GM19238 (cell line): Measurements from ENCODE around the gene RASA3.

Experiments used
- DNase-seq: peaks from one replicate; pipeline ENCODE4 v3.0.0; 2011; ENCODE audit warnings: low spot score; ENCODE audit not compliant: insufficient read length

Gene RASA3

DNA sequence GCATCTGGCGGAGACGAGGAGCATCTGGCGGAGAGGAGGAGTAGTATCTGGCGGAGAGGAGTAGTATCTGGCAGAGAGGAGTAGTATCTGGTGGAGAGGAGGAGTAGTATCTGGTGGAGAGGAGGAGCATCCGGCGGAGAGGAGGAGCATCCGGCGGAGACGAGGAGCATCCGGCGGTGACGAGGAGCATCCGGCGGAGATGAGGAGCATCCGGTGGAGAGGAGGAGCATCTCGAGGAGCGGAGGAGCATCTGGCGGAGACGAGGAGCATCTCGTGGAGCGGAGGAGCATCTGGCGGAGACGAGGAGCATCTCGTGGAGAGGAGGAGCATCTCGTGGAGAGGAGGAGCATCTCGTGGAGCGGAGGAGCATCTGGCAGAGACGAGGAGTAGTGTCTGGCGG is 177.2 kb downstream of the RASA3 start:
- DNase-seq = no peak

DNA sequence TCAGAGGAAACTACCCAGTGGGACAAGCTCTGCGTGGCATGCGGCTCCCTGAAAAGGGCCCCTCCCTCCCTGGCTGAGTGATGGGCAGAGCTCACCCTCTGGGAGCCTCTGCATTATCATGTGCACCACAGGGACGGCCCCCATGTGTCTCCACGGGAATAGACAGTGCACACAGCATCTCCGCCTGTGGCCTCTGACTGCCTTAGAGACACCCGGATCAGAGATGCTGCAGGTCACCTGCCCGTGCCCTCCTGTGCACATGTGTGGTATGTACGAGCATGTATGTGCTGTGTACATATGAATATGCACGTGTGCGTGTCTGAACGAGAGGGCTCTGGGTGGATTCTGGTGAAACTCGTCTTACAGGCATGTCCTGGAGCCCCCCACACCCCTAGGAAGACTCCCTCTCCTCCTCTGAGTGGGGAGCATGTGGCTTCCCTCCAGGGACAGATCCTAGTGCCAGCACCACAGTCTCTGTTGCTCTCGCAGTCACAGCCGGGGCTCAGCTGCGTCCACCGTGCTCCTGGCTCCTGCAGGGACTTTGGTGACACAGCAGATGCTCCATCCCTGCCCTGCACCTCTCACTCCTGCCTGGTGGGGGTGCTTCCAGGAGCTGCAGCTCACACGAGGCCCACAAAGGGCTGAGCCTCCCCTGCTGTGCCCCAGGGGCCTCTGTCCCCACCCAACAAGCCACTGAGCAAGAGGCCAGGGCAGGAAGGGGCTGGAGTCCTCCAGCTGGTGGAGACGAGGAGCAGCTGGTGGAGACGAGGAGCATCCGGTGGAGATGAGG is 178.2 kb downstream of the RASA3 start:
- DNase-seq = no peak

DNA sequence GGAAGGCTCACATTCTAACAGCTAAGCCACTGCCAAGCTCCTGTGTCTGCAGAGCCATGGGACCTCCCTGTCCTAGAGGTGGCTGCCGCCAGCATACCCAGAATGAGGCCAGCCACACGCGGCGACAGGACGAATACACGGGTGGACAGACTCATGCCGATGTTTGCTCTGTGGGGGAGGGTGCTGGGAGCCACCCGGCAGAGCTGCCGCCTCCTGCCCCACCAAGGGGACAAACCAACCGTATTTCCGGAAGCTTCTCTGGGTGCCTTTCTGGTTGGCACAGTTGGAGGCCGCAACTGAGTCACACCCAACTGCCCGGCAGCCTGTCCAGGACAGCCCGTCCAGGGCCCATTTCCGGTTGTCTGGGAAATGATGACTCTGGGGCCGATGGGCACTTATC is 178.9 kb downstream of the RASA3 start:
- no peak for DNase-seq

DNA sequence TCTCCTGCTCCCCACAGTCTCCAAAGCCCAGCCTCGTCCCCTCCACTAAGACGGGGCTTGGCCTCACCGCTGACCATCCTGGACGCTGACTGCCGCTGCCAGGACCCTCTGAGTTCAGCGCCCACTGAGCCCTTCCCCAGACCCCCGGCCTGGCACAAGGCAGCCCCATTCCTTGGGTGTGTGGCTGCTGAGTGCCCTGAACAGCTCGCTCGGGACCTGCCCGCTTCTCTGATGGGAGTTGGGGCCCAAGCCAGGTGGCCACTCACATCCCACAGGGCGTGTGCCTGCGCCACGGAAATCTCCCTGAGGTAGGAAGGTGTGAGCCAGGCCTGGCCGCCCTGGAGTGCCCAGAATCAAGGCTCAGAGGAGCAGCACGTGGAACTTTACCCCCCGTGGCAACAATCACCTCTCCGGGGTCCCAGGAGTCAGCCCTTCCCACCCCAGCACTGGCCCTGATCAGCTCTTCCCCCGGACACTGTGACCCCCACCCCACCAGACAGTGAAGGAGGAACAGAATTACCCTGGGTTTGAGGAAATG is 179.4 kb downstream of the RASA3 start:
- no peak for DNase-seq

DNA sequence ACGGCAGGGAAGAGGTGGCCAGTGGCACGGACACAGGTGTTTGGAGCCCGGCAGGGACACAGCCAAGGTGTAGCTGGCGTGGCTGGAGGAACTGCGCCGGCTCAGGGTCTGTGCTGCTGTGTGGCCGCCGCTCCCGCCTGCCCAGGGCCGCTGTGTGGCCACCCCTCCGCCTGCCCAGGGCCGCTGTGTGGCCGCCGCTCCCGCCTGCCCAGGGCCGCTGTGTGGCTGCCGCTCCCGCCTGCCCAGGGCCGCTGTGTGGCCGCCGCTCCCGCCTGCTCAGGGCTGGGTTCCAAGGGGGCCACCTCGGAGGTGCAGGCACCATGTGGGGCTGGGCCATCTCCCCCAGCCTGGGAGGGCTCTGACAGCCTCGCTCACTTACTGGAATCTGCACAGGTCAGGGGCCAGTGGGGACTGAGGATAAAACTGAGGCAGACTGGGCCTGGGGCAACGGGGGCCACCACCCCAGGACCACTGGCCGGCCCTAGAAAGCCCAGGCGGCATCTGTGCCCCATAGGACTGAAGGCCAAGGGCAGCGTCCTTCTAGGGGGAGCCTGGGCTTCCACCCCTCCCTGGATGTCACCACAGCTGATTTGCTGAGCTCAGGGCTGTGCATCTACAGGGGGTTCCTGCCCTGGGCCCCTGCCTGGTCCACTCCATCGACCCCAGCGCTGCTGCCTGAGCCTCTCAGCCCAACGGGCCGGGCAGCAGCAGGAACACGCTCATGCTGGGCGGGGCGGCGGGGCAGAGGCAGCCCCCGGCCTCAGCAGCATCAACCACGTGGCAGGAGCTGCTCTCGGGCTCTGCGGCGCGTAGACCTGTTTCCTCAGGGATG is 180.1 kb downstream of the RASA3 start:
- DNase-seq = no peak

DNA sequence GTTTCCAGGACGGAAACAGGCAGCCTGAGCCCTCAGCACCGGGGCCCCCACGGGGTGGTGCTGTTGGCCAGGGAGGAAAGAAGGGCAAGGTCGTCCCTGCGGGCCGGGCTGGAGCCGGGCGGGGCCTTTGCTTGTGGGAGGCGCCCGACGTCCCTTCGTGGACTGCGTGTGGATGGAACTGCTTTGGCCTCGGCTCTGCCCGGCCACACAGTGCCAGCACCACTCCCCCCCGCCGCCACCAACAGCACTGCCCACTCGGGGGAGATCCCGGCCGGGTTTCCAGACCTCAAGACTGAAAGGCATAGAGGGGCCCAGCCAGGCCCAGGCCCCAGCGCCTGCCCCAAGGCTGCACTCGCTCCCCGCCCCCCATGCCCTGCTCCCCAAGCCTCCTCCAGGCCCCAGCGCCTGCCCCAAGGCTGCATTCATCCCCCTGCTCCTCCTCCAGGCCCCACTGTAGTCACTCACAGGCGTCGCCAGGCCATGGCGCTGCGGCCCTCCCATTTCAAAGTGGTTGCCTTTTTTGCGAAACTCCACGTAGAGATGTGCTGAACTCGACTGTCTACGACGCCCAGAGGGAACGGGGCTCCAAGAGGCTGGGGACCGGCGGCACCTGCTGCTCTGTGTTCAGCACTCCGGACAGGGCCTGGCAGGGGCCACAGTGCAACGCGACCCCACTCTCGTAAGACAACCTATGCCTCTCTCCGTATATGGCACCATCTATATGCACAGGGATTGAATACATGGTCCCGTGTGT is 181.0 kb downstream of the RASA3 start:
- peak; percentile 76 for DNase-seq

DNA sequence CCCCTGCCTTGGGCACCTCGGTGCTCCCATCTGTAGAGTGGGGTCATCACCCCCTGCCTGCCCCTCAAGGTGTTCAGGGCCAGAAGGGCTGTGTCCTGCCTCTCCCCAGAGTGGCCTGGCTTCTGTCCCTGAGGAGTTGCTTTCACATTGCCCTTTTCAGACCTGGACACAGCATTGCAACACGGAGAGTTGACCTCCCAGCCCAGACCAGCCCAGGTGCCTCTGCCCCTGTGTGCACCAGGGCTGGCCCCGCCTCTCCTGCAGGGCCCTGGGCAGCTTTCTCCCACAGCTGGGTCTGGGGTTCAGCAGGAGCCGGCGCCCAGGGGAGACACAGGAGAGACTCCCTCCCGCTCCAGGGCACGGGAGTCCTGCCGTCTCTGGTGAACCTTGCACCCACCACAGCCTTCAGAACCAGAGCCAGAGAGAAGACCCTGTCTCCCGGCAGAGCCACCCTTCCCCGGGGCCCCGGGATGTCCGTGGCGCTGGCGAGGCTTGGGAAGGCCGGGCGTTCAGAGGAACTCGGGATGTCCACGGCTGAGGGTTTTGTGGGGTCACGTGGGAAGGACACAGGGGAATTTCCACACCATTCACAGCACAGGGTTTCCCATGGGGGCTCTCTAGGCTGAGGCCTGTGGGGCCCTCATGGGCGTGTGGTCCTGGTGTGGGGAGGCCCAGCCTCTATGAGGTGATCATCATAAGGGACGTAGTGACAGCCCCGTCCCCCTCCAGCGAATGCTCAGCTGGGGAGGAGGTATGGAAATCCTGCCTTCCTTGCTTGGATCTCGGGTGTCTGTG is 181.8 kb downstream of the RASA3 start:
- DNase-seq = no peak

DNA sequence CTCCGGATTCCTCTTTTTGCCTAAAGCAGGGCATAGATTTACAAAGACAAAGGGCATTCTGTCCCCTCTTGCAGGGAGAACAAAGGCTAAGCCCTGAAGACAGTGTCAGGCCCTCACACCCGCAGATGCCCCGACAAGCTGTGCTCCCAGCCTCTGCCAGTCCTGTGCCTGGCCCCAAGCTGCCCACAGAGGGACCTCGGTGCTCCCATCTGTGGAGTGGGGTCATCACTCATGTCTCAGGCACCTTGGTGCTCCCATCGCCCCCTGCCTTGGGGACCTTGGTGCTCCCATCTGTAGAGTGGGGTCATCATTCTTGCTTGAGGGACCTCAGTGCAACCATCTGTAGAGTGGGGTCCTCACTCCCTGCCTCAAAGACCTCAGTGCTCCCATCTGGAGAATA is 182.9 kb downstream of the RASA3 start:
- no peak for DNase-seq

DNA sequence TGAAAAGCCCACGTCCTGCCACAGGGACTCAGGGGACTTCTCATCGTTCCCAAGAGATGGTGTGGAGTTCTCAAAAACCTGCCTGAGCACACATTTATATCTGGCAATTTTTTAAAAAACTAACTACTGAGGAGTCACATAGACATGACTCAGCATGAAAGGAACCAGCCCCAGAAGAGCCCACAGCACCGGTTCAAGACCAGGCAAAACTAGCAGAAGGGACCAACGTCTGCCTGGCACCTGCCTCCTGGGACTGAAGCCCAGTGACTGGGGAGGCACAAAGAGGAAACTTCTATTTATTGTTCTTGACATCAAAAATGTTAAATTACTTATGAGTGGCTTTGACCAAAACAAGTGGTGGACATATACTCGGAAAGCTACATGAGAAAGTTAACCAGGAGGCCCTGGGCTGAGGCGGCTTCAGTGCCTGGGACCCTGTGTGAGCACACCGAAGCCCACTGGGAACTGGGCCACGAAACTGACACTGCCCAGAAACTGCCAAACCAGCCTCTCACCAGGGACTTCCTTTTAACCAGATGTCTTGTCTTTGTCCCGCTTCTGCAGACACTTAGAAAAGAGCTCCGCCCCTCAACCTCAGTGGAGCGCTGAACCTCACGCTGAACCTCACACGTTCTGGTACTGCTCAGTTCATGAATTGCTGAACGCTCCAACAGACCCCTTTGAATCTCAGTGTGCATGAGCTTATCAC is 184.2 kb downstream of the RASA3 start:
- DNase-seq = no peak

DNA sequence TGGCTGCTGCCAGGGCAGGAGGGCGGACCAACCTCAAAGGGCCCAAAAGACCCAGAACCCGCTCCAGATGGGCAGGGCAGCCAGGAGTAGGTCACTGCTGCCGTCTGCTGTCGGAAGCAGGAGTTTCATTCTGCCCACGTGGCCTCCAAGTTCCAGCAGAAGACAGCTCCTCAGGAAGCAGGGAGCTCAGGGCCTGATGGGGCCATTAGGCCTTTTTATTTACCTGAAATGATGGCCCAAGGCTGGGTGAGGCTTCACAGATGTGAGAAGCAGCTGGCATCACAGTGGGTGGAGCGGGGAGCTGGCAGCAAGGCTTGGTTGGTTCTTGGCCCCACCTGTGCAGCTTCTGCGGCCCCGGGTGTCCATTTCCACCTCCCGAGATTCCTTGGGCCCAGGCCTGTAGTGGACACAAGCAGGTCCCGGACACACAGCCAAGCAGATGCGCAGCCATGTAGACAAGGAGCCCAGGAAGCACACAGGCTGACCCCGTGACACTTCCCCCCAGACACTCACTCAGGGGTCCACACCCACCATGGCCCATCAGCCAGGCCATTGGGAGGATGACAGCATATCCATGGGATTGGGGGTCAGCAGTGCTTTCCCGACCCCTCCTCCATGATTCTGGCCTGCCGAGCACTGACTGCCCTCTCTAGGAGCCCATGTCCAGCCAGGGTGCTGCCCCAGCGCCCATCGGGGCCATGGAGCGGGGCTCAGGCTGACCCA is 185.0 kb downstream of the RASA3 start:
- no peak for DNase-seq

DNA sequence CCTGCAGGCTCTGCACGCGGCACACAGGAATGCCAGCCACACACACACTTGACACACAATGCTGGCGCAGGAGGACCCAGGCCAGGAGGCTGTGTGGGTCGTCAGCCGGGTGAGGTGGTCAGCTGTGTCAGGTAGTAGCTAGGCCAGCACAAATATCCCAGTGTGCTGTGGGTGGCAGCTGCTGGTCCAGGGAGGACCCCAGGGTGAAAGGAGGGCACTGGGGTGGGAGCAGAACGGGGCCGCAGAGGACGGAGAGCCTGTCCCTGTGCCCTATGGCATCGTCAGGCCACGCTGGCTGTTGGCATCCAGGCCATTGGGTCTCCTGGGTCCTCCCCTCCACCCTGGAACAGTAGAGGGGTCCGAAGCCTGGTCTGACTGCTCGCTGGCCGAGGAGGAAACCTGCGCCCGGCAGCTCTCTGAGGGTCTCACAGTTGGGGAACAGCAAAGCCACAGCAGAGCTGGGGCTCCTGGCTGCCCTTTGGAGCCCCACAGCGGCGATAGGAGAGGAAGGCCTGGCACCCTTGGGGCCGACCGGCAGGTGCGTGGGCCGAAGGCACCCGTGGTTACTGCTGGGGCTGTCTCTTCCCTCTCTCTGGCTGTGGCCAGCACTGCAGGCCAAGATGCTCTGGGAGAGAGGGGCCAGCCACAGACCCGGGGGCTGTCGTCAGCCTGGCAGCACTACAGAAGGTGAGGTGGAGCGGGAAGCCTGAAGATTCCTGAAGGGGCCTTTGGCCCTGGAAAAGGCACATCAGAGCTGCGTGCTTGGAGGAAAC is 185.8 kb downstream of the RASA3 start:
- no peak for DNase-seq

DNA sequence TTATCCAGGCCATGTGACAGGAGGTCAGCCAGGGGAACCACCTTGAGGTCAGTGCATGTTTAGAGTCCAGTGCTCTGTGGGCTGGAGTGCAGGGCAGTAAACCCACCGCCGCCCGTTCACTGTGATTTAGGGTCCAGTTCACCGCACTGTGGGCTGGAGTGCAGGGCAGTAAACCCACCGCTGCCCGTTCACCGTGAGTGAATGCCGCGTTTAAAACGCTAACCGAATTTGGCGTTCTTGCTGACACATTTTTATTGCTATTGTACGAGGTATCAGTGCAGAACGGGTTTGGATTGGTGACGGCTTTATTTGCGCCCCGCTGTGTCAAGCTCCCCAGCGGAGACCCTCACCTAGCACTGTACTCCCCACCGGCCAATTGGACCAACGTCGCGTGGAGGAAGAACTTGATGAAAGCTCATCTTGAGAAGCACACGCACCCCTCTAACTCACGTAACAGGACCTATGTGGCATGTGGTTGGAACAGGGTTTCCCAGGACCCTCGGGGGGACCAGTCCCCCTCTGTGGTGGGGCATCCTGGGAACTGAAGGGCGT is 186.5 kb downstream of the RASA3 start:
- no peak for DNase-seq

DNA sequence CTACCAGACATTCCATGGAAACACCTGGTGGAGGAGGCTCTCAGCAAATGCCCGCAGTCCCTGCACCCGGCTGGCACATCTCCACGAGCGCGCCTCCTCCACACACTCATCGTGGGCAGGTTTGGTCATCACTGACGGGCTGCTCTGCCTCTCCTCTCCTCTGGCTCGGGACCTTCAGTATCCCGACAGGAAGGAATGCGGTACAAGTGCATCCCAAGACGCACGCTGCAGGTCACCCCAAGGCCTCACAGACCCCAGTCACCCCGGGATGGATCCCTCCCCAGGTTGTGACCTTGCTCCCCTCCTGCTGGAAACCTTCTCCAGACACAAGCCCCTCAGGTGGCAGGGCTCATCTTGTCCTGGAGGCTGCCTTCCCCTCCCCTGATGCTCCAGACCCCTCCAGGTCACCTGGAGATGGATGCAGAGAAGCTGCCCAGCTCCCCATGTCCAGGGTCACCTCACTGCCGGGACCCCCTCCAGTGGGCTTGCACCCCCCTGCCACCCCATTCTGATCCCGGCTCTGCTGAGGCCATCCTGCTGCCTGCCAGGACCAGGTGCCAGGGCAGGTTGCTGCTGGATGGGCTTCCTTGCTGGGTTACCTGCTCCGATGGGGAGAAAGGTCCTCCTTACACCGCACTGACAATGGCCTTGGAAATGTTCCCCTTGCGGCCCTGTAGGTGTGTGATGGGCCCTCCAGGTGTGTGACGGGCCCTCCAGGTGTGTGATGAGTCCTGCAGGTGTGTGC is 188.4 kb downstream of the RASA3 start:
- DNase-seq = no peak

DNA sequence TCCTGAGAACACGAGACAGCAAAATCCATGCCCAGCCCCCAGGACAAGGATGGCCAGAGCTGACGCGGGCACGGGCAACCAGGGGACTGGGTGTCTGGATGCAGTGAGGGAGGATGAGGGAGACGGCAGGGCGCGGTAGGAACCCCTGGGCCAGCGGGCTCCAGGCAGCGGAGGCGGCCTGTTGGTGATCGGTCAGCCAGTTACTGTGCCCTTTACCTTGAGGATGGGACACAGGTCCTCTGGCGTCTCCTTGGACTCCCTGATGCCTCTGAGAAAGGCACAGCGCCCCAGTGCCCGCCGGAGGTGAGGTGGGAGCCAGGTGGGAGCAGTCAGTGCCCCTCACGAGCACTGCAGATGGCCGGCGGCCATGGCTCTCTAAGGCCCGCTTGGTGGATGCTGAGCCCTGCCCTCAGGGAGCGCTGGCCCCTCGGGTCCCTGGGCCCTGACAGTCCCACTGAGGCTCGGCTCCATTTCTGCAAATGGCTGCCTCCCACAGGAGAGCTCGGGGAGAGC is 189.8 kb downstream of the RASA3 start:
- no peak for DNase-seq

DNA sequence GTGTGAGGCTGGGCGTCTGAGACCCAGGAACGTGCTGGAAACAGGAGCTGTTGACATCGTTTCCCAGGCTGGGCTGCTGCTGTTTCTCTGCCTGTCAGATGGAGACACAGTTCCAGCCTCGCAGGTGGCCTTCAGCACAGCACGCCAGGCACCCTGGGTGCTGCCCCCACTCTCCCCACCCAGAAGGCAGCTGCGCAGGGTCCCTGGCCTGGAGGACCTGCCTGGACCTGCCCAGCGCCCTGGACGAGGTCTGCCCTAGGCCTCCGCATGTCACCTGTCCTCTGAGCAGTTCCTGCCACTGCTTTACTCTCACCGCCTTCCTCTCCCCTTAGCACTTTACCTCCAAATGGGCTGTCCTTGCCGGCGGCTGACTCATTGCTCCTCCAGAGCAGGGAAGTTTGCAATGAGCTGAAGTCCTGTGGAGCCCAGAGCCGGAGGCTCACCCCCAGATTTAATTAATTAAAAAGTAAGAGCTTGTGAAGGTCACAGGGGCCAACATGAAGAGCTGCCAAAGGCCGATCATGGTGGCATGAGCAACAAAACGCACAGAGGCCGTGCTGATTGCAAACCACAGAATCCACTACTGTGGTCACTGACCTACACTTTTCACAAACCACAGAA is 190.7 kb downstream of the RASA3 start:
- DNase-seq = no peak

DNA sequence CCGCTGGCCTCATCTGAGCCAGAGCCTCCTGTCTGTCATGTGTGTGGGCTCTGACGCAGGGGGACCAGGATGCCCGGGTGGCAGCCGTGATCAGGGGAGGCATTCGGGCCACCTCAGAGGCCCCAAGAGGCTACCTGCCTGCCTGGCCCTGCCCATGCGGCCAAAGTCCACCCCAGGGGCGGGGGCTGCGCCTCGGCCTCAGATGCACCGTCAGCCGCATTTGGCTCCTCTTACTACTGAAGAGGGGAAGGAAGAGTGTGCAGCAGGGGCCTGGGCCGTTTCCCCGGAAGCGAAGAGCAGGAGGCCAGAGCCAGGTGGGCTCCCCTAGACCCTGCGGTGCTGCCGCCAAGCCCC is 192.5 kb downstream of the RASA3 start:
- DNase-seq = no peak
